Activated T-helper 17 cell treated with anti-CD3 and anti-CD28 coated beads, Interleukin-2, amount 50 U/mL, for 72 hours (primary cell): ENCODE data around the gene TJP1. TPM values are rescaled to one million over a fixed set of nuclear protein-coding genes. Genes with fewer than 3 reads are reported as not detected.

Source experiments
- ATAC-seq: fragments of 150-1000 bp; cut with Tn5 transposase; replicated peaks from 2 replicates; pipeline ENCODE4 v1.10.0; 2021; ENCODE audit warnings: mild to moderate bottlenecking, moderate library complexity
- H3K27ac Mint-ChIP-seq: one replicate; pipeline ENCODE4 v1.8.0; 2022; ENCODE audit warnings: mixed read lengths
- H3K27me3 Mint-ChIP-seq: one replicate; pipeline ENCODE4 v1.8.0; 2022; ENCODE audit warnings: mixed read lengths
- H3K36me3 Mint-ChIP-seq: one replicate; pipeline ENCODE4 v1.8.0; 2022; ENCODE audit warnings: low read depth, mild to moderate bottlenecking, mixed read lengths
- H3K4me1 Mint-ChIP-seq: one replicate; pipeline ENCODE4 v1.8.0; 2022; ENCODE audit warnings: mixed read lengths
- H3K4me3 Mint-ChIP-seq: one replicate; pipeline ENCODE4 v1.8.0; 2022; ENCODE audit warnings: mild to moderate bottlenecking, mixed read lengths
- H3K9me3 Mint-ChIP-seq: one replicate; pipeline ENCODE4 v1.8.0; 2022; ENCODE audit warnings: mixed read lengths
- total RNA-seq, 2 donors: library from RNA; stranded (reverse); gene quantifications; one replicate each; pipeline ENCODE4 v1.2.3, GENCODE V29; 2022

The TJP1 gene
- not detected for total RNA-seq

GRCh38 chr15:29822100-29822683 is at the start of gene TJP1:
TJP1 (minus strand) TSS chr15:29822468; CDS start chr15:29822028, 440 bp downstream.
- peaks cover 10% of the 10 kb centered on the region for H3K36me3 Mint-ChIP-seq
- H3K27ac Mint-ChIP-seq, result no peak within 1 kb of the TSS
- peaks cover 11% of the 10 kb centered on the region for H3K4me1 Mint-ChIP-seq
- ATAC-seq, result no peak
- peak within 1 kb of the TSS; percentile 21 for H3K4me3 Mint-ChIP-seq
- H3K9me3 Mint-ChIP-seq, result no peaks in the 10 kb centered on the region
- H3K27me3 Mint-ChIP-seq, result peaks cover 32% of the 10 kb centered on the region

DNA sequence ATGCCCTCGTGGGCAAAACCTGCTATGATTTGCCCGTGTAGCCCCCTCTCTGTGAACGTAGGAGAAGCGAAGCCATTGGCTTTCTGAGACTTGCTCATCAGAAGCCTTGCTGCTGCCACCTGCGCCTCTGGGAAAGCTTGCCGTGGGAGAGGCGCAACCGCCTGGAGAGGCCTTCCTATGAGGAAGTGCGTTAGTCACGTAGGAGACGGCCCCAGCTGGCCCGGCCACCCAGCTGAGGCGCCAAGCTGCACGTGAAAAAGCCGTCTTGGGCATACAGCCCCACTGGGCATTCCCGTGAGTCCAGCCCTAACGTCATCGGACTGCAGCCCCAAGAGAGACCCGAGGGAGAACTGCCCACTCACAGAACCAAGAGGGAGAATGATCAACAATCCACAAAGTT is 49.1 kb upstream of the TJP1 start:
- no peak for ATAC-seq
- Mint-ChIP-seq H3K4me1 (no peaks in the 10 kb centered on the region), H3K4me3 (no peak overlapping the region), H3K9me3 (no peaks in the 10 kb centered on the region), H3K27me3 (peaks cover 20% of the 10 kb centered on the region), H3K27ac (no peak overlapping the region), H3K36me3 (no peaks in the 10 kb centered on the region)

DNA sequence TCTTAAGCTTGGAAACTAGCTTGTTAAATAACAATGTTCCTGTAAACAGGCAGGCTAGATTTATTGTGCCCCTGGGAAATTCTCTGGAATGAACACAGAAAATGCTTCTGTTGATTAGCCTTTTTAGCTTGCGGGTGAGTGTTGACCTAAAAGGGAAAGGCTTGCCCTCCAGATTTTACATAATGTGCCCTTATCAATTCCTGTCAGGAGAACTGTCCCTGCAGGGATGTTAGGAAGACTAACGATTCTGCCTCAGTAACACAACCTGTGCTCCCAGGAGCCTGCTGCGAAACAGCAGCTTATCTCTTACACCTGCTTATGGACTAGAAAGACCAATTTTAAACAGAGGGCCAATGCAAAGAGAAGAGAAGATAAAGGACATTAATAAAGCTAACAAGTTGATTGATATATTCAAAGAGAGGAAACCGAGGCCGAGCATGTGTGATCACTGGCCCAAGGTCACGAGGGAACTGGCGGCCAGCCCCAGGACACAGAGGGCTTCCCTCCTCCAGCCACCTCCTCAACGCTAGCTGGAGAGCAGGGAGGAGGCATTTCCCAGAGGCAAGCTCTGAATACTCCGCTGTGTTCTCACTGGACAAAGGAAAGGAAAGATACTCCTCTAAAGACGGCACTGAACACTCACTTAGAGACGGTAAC is 48.4 kb upstream of the TJP1 start:
- no peak for ATAC-seq
- Mint-ChIP-seq H3K9me3 (no peaks in the 10 kb centered on the region), H3K27me3 (peaks cover 24% of the 10 kb centered on the region), H3K36me3 (no peaks in the 10 kb centered on the region), H3K4me1 (no peaks in the 10 kb centered on the region), H3K4me3 (no peak overlapping the region), H3K27ac (no peak overlapping the region)

DNA sequence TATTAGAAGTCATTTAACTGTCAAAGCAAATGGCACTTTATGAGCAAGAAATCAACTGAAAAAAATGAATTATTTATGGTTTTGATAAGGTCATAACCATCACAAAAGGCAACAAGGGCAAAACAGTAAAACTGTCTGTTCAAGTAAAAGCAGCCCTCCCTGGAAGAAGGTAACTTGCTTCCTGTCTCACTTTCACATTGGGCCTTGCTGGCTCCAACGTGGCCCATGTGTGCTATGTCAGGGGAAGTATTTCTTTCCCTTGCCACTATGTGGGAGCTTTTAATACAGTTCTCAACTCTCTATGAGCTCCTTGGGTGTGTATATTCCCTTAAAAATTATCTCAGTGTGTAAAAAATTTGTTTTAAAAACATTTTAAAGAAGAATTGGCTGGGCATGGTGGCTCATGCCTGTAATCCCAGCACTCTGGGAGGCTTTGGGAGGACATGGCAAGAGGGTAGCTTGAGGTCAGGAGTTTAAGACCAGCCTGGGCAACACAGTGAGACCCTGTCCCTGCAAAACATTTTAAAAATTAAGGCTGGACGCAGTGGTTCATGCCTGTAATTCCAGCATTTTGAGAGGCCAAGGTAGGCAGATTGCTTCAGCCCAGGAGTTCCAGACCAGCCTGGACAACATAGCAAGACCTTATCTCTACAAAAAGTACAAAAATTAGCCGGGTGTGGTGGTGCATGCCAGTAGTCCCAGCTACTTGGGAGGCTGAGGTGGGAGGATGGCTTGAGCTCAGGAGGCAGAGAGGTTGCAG is 45.2 kb upstream of the TJP1 start:
- H3K9me3 Mint-ChIP-seq, result no peaks in the 10 kb centered on the region
- ATAC-seq, result no peak
- H3K27ac Mint-ChIP-seq, result no peak overlapping the region
- peaks cover 20% of the 10 kb centered on the region for H3K27me3 Mint-ChIP-seq
- no peaks in the 10 kb centered on the region for H3K36me3 Mint-ChIP-seq
- no peaks in the 10 kb centered on the region for H3K4me1 Mint-ChIP-seq
- H3K4me3 Mint-ChIP-seq, result no peak overlapping the region

GRCh38 chr15:29866337-29866736 is 44.1 kb upstream of the TJP1 start:
- H3K27ac Mint-ChIP-seq, result no peak overlapping the region
- H3K4me3 Mint-ChIP-seq, result no peak overlapping the region
- no peaks in the 10 kb centered on the region for H3K4me1 Mint-ChIP-seq
- peaks cover 28% of the 10 kb centered on the region for H3K27me3 Mint-ChIP-seq
- no peaks in the 10 kb centered on the region for H3K9me3 Mint-ChIP-seq
- ATAC-seq, result no peak
- no peaks in the 10 kb centered on the region for H3K36me3 Mint-ChIP-seq

- H3K4me3 Mint-ChIP-seq, result no peak overlapping the region
- peaks cover 32% of the 10 kb centered on the region for H3K27me3 Mint-ChIP-seq
- H3K36me3 Mint-ChIP-seq, result no peaks in the 10 kb centered on the region
Measured at GRCh38 chr15:29864501-29864900, 42.2 kb upstream of the TJP1 start.

GRCh38 chr15:29863438-29863837 is 41.2 kb upstream of the TJP1 start:
- H3K36me3 Mint-ChIP-seq, result no peaks in the 10 kb centered on the region
- no peak overlapping the region for H3K4me3 Mint-ChIP-seq
- ATAC-seq, result no peak
- H3K27me3 Mint-ChIP-seq, result peaks cover 24% of the 10 kb centered on the region
- H3K9me3 Mint-ChIP-seq, result no peaks in the 10 kb centered on the region
- H3K4me1 Mint-ChIP-seq, result no peaks in the 10 kb centered on the region
- H3K27ac Mint-ChIP-seq, result no peak overlapping the region

More at GRCh38 chr15:29864501-29864900, 42.2 kb upstream of the TJP1 start:
- Mint-ChIP-seq H3K9me3 (no peaks in the 10 kb centered on the region), H3K4me1 (no peaks in the 10 kb centered on the region), H3K27ac (no peak overlapping the region)
- no peak for ATAC-seq

- no peak overlapping the region for H3K27ac Mint-ChIP-seq
- no peaks in the 10 kb centered on the region for H3K36me3 Mint-ChIP-seq
- no peaks in the 10 kb centered on the region for H3K9me3 Mint-ChIP-seq
- peaks cover 22% of the 10 kb centered on the region for H3K27me3 Mint-ChIP-seq
- H3K4me1 Mint-ChIP-seq, result no peaks in the 10 kb centered on the region
- ATAC-seq, result no peak
- no peak overlapping the region for H3K4me3 Mint-ChIP-seq
Measured at GRCh38 chr15:29862271-29862670, 40.0 kb upstream of the TJP1 start.

DNA sequence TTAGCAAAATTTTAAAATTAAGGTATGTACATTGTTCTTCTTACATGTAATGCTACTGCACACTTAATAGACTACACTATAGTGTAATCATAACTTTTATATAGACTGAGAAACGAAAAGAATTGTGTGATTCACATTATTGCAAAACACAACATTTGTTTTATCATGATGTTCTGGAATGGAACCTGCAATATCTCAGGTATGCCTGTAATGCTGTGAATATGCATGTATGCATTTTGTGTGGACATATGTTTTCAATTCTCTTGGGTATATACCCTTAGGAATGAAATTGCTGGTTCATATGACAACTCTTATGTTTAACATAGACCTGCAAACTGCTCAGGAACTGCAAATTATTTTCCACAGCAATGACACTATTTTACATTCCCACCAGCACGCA is 38.6 kb upstream of the TJP1 start:
- no peak for ATAC-seq
- Mint-ChIP-seq H3K36me3 (no peaks in the 10 kb centered on the region), H3K27me3 (peaks cover 21% of the 10 kb centered on the region), H3K4me1 (no peaks in the 10 kb centered on the region), H3K27ac (no peak overlapping the region), H3K4me3 (no peak overlapping the region), H3K9me3 (peaks cover 3% of the 10 kb centered on the region)

DNA sequence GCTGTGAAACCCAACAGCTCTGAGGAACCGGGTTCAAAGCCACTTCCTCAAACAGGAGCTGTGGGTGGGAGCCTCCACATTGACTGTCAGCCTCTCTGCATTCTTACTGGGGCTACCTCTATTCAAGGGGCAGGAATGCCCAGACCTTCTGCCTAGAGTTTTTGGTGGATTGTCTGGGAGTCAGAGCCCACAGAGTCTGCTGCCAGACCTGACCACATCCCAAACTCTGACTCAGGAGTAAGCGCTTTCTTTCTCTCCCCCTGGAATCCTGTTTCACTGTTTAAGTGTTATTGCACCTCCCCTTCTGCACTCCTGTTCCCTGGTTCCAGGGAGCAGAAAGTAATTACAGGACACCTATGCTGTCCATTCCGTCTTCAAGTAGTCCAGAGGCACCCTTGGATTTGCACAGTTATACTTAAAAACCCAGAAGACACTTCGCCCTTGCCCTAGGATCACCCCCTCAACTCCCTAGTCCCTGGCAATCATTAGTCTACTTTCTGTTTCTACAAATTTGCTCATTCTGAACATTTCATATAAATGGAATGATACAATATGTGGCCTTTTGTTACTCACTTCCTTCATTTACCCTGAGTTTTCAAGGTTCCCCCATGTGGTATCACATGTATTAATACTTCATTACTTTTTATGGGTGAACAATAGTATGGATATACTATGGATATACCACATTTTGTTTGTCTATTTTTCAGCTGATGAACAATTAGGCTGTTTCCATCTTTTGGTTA is 37.9 kb upstream of the TJP1 start:
- H3K4me3 Mint-ChIP-seq, result no peak overlapping the region
- no peak overlapping the region for H3K27ac Mint-ChIP-seq
- H3K4me1 Mint-ChIP-seq, result no peaks in the 10 kb centered on the region
- ATAC-seq, result no peak
- peaks cover 21% of the 10 kb centered on the region for H3K27me3 Mint-ChIP-seq
- H3K36me3 Mint-ChIP-seq, result no peaks in the 10 kb centered on the region
- H3K9me3 Mint-ChIP-seq, result peaks cover 3% of the 10 kb centered on the region

GRCh38 chr15:29859293-29859692 is 37.0 kb upstream of the TJP1 start:
- no peak overlapping the region for H3K27ac Mint-ChIP-seq
- ATAC-seq, result no peak
- H3K9me3 Mint-ChIP-seq, result peaks cover 4% of the 10 kb centered on the region
- H3K27me3 Mint-ChIP-seq, result peaks cover 22% of the 10 kb centered on the region
- no peaks in the 10 kb centered on the region for H3K4me1 Mint-ChIP-seq
- H3K4me3 Mint-ChIP-seq, result no peak overlapping the region
- no peaks in the 10 kb centered on the region for H3K36me3 Mint-ChIP-seq

DNA sequence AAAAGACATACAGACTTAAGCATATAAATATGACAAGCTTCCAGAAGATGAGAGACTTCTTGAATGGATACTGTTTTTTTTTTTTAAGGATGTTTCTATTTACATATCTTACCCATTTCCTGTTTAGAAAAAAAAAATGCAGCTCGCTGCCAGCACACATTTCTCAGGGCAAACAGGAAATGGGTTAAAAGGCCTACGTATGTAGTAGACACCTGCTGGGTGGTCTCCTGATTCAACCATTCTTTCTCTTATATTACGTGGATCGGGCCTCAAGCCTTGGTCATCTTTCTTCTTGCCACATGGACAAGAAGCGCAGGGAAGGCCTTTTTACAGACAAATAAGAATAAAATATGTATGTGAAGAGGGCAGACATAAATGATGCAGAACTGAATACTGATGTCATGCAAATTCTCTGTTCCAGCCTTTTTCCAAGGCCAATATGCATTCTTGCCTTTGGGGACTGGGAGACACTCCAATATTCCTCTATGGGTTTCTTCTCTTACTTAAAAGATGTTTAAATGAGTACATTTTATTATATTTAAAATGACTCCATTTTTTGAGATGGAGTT is 35.0 kb upstream of the TJP1 start:
- Mint-ChIP-seq H3K36me3 (no peaks in the 10 kb centered on the region), H3K4me3 (no peak overlapping the region), H3K27ac (no peak overlapping the region), H3K9me3 (peaks cover 7% of the 10 kb centered on the region), H3K27me3 (peaks cover 27% of the 10 kb centered on the region), H3K4me1 (no peaks in the 10 kb centered on the region)
- no peak for ATAC-seq

DNA sequence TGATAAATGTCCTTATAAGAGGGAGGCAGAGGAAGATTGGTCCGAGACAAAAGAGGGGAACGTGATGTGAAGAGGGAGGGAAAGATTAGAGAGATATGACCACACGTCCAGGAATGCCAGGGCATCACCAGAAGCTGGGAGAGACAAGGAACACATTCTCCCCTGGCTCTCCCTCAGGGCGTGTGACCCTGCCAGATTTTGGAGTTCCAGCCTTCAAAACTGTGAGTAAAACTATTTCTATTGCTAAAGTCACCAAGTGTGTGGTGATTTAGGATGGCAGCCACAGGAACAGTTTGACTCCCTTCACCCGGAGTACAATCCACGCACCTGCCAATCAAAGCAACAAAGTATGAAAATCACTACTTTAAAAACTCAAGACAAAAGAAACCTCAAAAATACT is 32.1 kb upstream of the TJP1 start:
- no peak for ATAC-seq
- H3K4me1 Mint-ChIP-seq, result no peaks in the 10 kb centered on the region
- no peak overlapping the region for H3K4me3 Mint-ChIP-seq
- no peak overlapping the region for H3K27ac Mint-ChIP-seq
- H3K36me3 Mint-ChIP-seq, result no peaks in the 10 kb centered on the region
- peaks cover 7% of the 10 kb centered on the region for H3K9me3 Mint-ChIP-seq
- peaks cover 10% of the 10 kb centered on the region for H3K27me3 Mint-ChIP-seq

GRCh38 chr15:29853211-29853987 is 31.1 kb upstream of the TJP1 start:
- ATAC-seq, result no peak
- peaks cover 7% of the 10 kb centered on the region for H3K9me3 Mint-ChIP-seq
- H3K27me3 Mint-ChIP-seq, result peaks cover 10% of the 10 kb centered on the region
- H3K4me3 Mint-ChIP-seq, result no peak overlapping the region
- H3K36me3 Mint-ChIP-seq, result no peaks in the 10 kb centered on the region
- H3K27ac Mint-ChIP-seq, result no peak overlapping the region
- H3K4me1 Mint-ChIP-seq, result no peaks in the 10 kb centered on the region
